ENCODE data around the gene PRTN3. TPM values are rescaled to one million over a fixed set of nuclear protein-coding genes. Genes with fewer than 3 reads are reported as not detected.

Gene PRTN3
- total RNA-seq, 1 donor from 2014 or later, result not detected

DNA sequence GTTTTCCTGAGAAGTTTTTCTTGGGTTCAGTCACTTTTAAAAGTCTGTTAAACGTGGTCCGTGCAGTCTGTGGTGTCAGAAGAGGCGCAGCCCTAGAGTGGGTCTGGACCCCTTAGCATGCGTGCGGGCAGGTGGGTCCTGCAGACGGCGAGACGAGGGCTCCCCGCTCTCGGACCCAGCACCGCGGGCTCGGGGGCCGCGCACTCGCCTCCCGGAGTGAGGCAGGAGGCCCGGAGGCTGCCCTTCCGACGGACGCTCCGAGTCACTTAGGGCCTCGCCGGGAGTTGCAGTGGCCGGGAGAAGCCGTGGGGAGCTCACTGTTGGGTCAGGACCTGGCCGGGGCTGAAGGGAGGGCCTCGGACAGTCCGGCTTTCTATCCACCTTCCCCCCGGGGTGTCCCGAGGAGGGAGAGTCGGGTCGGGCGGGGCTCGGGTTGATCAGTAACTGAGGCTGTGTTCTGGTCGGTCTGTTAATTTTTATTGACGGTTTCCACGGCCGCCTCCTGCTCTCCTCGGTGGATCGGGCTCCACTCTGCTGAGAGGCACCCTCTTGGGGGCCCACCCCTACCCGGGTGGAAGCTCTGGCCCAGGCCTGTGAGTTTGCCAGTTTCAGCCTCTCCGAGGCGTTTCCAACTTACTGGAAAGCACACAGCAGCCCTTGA is 42.3 kb upstream of the PRTN3 start:
- peak; percentile 41 for DNase-seq (ENCODE audit: low spot score)
- H2AFZ ChIP-seq (replicated peaks), result no peak overlapping the region
- no peak for TF ChIP-seq EZH2 (IDR thresholded peaks at IDR 0.05)
- TF ChIP-seq, protein P1, sequence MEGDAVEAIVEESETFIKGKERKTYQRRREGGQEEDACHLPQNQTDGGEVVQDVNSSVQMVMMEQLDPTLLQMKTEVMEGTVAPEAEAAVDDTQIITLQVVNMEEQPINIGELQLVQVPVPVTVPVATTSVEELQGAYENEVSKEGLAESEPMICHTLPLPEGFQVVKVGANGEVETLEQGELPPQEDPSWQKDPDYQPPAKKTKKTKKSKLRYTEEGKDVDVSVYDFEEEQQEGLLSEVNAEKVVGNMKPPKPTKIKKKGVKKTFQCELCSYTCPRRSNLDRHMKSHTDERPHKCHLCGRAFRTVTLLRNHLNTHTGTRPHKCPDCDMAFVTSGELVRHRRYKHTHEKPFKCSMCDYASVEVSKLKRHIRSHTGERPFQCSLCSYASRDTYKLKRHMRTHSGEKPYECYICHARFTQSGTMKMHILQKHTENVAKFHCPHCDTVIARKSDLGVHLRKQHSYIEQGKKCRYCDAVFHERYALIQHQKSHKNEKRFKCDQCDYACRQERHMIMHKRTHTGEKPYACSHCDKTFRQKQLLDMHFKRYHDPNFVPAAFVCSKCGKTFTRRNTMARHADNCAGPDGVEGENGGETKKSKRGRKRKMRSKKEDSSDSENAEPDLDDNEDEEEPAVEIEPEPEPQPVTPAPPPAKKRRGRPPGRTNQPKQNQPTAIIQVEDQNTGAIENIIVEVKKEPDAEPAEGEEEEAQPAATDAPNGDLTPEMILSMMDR (IDR thresholded peaks at IDR 0.05), result no peak
- TF ChIP-seq EZH2phosphoT487 (IDR thresholded peaks at IDR 0.05), result no peak
- peak overlapping the region; percentile 89 for H3K4me3 ChIP-seq
- H3K27ac Mint-ChIP-seq, result peak overlapping the region; percentile 87
- H3K9ac ChIP-seq, result peak overlapping the region; percentile 94
- H3K27me3 Mint-ChIP-seq (ENCODE audit: insufficient read depth, low read depth), result peaks cover 9% of the 10 kb centered on the region
- H4K20me1 ChIP-seq (ENCODE audit: low read depth), result peaks cover 57% of the 10 kb centered on the region
- H3K36me3 Mint-ChIP-seq, result peaks cover 16% of the 10 kb centered on the region
- peaks cover 34% of the 10 kb centered on the region for H3F3A ChIP-seq (ENCODE audit: low read depth)
- peaks cover 39% of the 10 kb centered on the region for H3K4me1 ChIP-seq
- H3K9me3 Mint-ChIP-seq, result no peaks in the 10 kb centered on the region
- H3K9me3 ChIP-seq (ENCODE audit: low read depth), result no peaks in the 10 kb centered on the region
- H3K27me3 ChIP-seq, result no peaks in the 10 kb centered on the region
- H3K36me3 ChIP-seq, result no peaks in the 10 kb centered on the region
- peaks cover 58% of the 10 kb centered on the region for H3K79me2 ChIP-seq (ENCODE audit: low read depth)
- peak overlapping the region; percentile 97 for H3K4me3 Mint-ChIP-seq
- peak overlapping the region; percentile 99 for H3K27ac ChIP-seq
- peak overlapping the region; percentile 94 for H3K4me2 ChIP-seq
- H3K4me1 Mint-ChIP-seq, result peaks cover 44% of the 10 kb centered on the region

DNA sequence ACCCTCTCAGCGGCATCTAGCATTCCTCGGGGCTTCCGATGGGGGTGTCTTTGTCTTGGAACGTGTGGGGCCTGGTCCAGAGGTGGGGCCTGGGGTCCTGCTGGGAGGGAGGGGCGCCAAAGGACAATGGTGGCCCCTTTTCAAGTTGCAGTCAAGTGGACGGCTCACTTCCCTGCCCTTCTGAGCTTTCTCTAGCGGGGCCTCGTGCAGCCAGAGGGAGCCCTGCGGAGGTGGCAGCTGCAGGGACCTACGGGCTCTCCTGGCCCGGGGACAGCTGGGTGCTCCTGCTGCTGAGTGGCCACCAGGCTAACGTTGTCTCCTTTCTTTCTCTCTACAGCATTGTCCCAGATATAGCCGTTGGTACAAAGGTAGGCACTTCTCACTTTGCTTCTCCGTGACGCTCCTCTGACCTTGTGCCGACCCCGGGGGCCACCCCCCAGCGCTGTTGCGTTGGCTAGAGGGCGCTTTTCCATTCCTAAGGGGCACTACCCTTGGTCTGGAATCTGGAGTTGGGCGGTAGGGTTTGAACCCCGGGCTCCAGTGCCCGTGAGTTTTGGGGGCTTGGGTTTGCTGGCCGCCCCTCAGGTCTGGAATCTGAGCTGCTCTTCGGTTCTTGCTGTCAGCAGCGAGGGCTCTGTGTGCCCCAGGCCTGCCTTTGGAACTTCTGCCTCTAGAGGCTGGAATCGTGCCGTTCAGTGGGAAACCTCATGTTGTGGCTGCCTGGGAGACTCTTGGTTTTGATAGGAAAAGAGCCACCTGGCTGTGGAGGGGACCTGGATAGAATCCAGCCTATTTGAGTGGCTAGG is 41.5 kb upstream of the PRTN3 start:
- H3K9me3 Mint-ChIP-seq, result no peaks in the 10 kb centered on the region
- Histone ChIP-seq H2AFZ (replicated peaks) (no peak overlapping the region), H3K4me3 (peak overlapping the region; percentile 89), H3K36me3 (no peaks in the 10 kb centered on the region), H3K27me3 (no peaks in the 10 kb centered on the region), H3K4me2 (peak overlapping the region; percentile 94), H3K9me3 (ENCODE audit: low read depth) (no peaks in the 10 kb centered on the region), H3K9ac (peak overlapping the region; percentile 94), H3K4me1 (peaks cover 39% of the 10 kb centered on the region), H4K20me1 (ENCODE audit: low read depth) (peaks cover 64% of the 10 kb centered on the region), H3F3A (ENCODE audit: low read depth) (peaks cover 34% of the 10 kb centered on the region), H3K79me2 (ENCODE audit: low read depth) (peaks cover 65% of the 10 kb centered on the region), H3K27ac (no peak overlapping the region)
- H3K4me3 Mint-ChIP-seq, result peak overlapping the region; percentile 97
- TF ChIP-seq EZH2phosphoT487 (IDR thresholded peaks at IDR 0.05), result no peak
- TF ChIP-seq, protein P1 (IDR thresholded peaks at IDR 0.05), result no peak
- TF ChIP-seq EZH2 (IDR thresholded peaks at IDR 0.05), result no peak
- peaks cover 13% of the 10 kb centered on the region for H3K27me3 Mint-ChIP-seq (ENCODE audit: insufficient read depth, low read depth)
- H3K36me3 Mint-ChIP-seq, result peaks cover 16% of the 10 kb centered on the region
- H3K4me1 Mint-ChIP-seq, result peaks cover 47% of the 10 kb centered on the region
- peak overlapping the region; percentile 66 for H3K27ac Mint-ChIP-seq
- DNase-seq (ENCODE audit: low spot score), result peak; percentile 79

DNA sequence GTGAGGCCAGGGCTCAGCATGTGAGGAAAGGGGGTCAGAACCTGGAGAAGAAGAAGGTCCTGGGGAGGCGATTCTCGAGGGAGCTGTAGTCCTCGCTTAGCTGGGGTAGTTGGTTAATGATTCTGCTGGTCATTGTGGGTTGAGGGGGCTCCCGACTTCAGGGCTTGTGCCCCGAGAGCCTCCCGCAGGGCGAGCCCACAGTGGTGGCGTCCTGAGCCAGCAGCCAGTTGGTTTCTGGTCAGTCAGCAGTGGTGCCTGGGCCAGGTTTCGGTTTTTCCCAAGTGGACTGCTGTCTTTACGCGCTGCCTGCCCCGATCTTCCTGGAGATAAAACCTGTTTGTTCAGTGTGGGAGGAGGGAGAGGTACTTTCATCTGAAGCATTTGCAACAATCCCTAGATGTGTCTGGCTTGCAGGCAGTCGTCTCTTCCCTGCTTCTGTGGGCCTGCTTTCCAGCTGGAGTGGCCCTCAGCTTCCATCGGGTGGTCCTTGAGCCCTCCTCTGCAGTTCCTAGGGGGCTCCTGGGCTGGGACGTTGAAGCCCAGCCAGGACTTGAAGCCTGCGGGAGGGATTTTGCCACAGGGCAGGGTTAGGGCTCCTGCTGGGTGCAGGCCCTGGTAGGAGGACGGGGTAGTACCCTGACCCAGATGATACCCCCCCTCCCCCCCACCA is 40.3 kb upstream of the PRTN3 start:
- Histone ChIP-seq H3K4me1 (peaks cover 39% of the 10 kb centered on the region), H3K4me2 (peak overlapping the region; percentile 94), H3K27me3 (no peaks in the 10 kb centered on the region), H3K9ac (no peak overlapping the region), H3K4me3 (peak overlapping the region; percentile 89), H3K27ac (no peak overlapping the region), H3K79me2 (ENCODE audit: low read depth) (peaks cover 77% of the 10 kb centered on the region), H3K36me3 (no peaks in the 10 kb centered on the region), H4K20me1 (ENCODE audit: low read depth) (peaks cover 77% of the 10 kb centered on the region), H2AFZ (replicated peaks) (no peak overlapping the region), H3K9me3 (ENCODE audit: low read depth) (no peaks in the 10 kb centered on the region), H3F3A (ENCODE audit: low read depth) (peaks cover 43% of the 10 kb centered on the region)
- peaks cover 47% of the 10 kb centered on the region for H3K4me1 Mint-ChIP-seq
- peak overlapping the region; percentile 97 for H3K4me3 Mint-ChIP-seq
- TF ChIP-seq EZH2 (IDR thresholded peaks at IDR 0.05), result no peak
- no peak for TF ChIP-seq EZH2phosphoT487 (IDR thresholded peaks at IDR 0.05)
- TF ChIP-seq, protein P1 (IDR thresholded peaks at IDR 0.05), result no peak
- H3K27me3 Mint-ChIP-seq (ENCODE audit: insufficient read depth, low read depth), result peaks cover 13% of the 10 kb centered on the region
- H3K36me3 Mint-ChIP-seq, result peaks cover 19% of the 10 kb centered on the region
- no peak for DNase-seq (ENCODE audit: low spot score)
- no peaks in the 10 kb centered on the region for H3K9me3 Mint-ChIP-seq
- H3K27ac Mint-ChIP-seq, result peak overlapping the region; percentile 73

All from neural progenitor cell (in vitro differentiated cells).